Measurements from ENCODE around the gene AFM.

Gene AFM

GRCh38 chr4:73450398-73451004 is 31.0 kb upstream of the AFM start:
- DNase-seq: peak; percentile 82

- DNase-seq: peak; percentile 41
Observed at GRCh38 chr4:73451404-73451803, 30.1 kb upstream of the AFM start.

GRCh38 chr4:73451981-73452747 is 29.4 kb upstream of the AFM start:
- DNase-seq: peak; percentile 77

GRCh38 chr4:73452953-73453700 is 28.4 kb upstream of the AFM start:
- no peak for DNase-seq

GRCh38 chr4:73453701-73454005 is 27.9 kb upstream of the AFM start:
- DNase-seq: no peak

- no peak for DNase-seq
Observed at GRCh38 chr4:73454920-73455319, 26.6 kb upstream of the AFM start.

GRCh38 chr4:73456177-73457022 is 25.1 kb upstream of the AFM start:
- no peak for DNase-seq

- DNase-seq: no peak
Observed at GRCh38 chr4:73458184-73459047, 23.1 kb upstream of the AFM start.

- DNase-seq: no peak
Observed at GRCh38 chr4:73459048-73459421, 22.5 kb upstream of the AFM start.

- no peak for DNase-seq
Observed at GRCh38 chr4:73460913-73461522, 20.5 kb upstream of the AFM start.

- no peak for DNase-seq
Observed at GRCh38 chr4:73468170-73468569, 13.4 kb upstream of the AFM start.

- DNase-seq: no peak
Observed at GRCh38 chr4:73470728-73471127, 10.8 kb upstream of the AFM start.

GRCh38 chr4:73477176-73477575 is 4.4 kb upstream of the AFM start:
- DNase-seq: no peak

- DNase-seq: no peak
Observed at GRCh38 chr4:73479323-73479722, 2.2 kb upstream of the AFM start.

GRCh38 chr4:73485085-73485484 is 3.5 kb downstream of the AFM start:
- DNase-seq: no peak

GRCh38 chr4:73485596-73485995 is 4.1 kb downstream of the AFM start:
- DNase-seq: no peak

GRCh38 chr4:73486497-73486896 is 5.0 kb downstream of the AFM start:
- no peak for DNase-seq

- DNase-seq: no peak
Observed at GRCh38 chr4:73487233-73487632, 5.7 kb downstream of the AFM start.

GRCh38 chr4:73499996-73500765 is 18.6 kb downstream of the AFM start:
- DNase-seq: no peak

GRCh38 chr4:73501664-73502265 is 20.2 kb downstream of the AFM start:
- no peak for DNase-seq

GRCh38 chr4:73505567-73505966 is 24.0 kb downstream of the AFM start:
- no peak for DNase-seq

All from NCI-H446 treated with DMSO at 0.1 percent for 48 hours (cell line).